HepG2 (cell line): ENCODE results near the gene BABAM1. TPM values are rescaled to one million over a fixed set of nuclear protein-coding genes. Genes with fewer than 3 reads are reported as not detected.

Experiments
- CHD2 ChIP-seq: IDR thresholded peaks from 2 replicates; pipeline ENCODE4 v1.6.1; 2011; ENCODE audit warnings: low read depth, low read length, improper control_type of control experiment
- ERF ChIP-seq: IDR thresholded peaks from 2 replicates; pipeline ENCODE4 v1.6.1; 2018; ENCODE audit warnings: missing biosample characterization, missing genetic modification reagents
- GMEB1 ChIP-seq: sonication (generic); formaldehyde crosslinking; IDR thresholded peaks from 2 replicates; pipeline ENCODE4 v1.5.1; 2020; ENCODE audit warnings: missing genetic modification reagents, mild to moderate bottlenecking, borderline replicate concordance
- NKX3-1 ChIP-seq: sonication (generic); formaldehyde crosslinking; IDR thresholded peaks from 2 replicates; pipeline ENCODE4 v1.5.0; 2020; ENCODE audit warnings: missing genetic modification reagents
- NR1H2 ChIP-seq: sonication (generic); formaldehyde crosslinking; IDR thresholded peaks from 2 replicates; pipeline ENCODE4 v1.8.1; 2022; ENCODE audit warnings: low read depth, missing genetic modification reagents, borderline replicate concordance
- PHB2 ChIP-seq: fragments of 450-650 bp; IDR thresholded peaks from 2 replicates; pipeline ENCODE4 v1.6.1; 2018; ENCODE audit not compliant: partially characterized antibody
- SOX5 ChIP-seq: IDR thresholded peaks from 2 replicates; pipeline ENCODE4 v1.6.1; 2016; ENCODE audit warnings: borderline replicate concordance
- STAT6 ChIP-seq: sonication (generic); formaldehyde crosslinking; IDR thresholded peaks from 2 replicates; pipeline ENCODE4 v1.4.0; 2020; ENCODE audit warnings: missing genetic modification reagents, mild to moderate bottlenecking, borderline replicate concordance
- UBTF ChIP-seq: sonication (generic); formaldehyde crosslinking; IDR thresholded peaks from 2 replicates; pipeline ENCODE4 v1.4.0; 2020; ENCODE audit warnings: mild to moderate bottlenecking, missing genetic modification reagents
- ZNF44 ChIP-seq: sonication (generic); formaldehyde crosslinking; IDR thresholded peaks from 2 replicates; pipeline ENCODE4 v1.5.1; 2020; ENCODE audit warnings: mild to moderate bottlenecking, missing genetic modification reagents
- ZNF564 ChIP-seq: sonication (generic); formaldehyde crosslinking; IDR thresholded peaks from 2 replicates; pipeline ENCODE4 v1.8.1; 2023; ENCODE audit warnings: mild to moderate bottlenecking, missing genetic modification reagents
- ZNF7 ChIP-seq: IDR thresholded peaks from 2 replicates; pipeline ENCODE4 v1.6.1; 2016; ENCODE audit warnings: missing biosample characterization, missing genetic modification reagents
- polyA plus RNA-seq, 8 experiments: library from polyadenylated mRNA; depleted of rRNA in 3 of 8; stranded (reverse) in 7 of 8; unstranded in 1 of 8; fragments of >200 nt; fragmentation: Illumina TruSeq in 4 of 8; extraction: Trizol in 4 of 8; gene quantifications; 2 replicates each; pipeline versions ENCODE4 v1.2.1 to v1.2.3, GENCODE V29; 2011 to 2016; ENCODE audit warnings: low read depth in 4 of 8, missing spikeins in 1 of 8, mixed read lengths in 1 of 8; ENCODE audit not compliant: insufficient read depth in 1 of 8
- total RNA-seq, 5 experiments: library from RNA; depleted of rRNA; stranded (reverse); fragments of >200 nt; fragmentation: Illumina TruSeq; extraction: Trizol; gene quantifications; 2 replicates each; pipeline ENCODE4 v1.2.3, GENCODE V29; 2016; ENCODE audit warnings: low read depth in 1 of 5
- TF ChIP-seq, protein P1 (sequence below): sonication (generic); formaldehyde crosslinking; IDR thresholded peaks from 2 replicates; pipeline ENCODE4 v1.8.1; 2023; ENCODE audit warnings: mild to moderate bottlenecking, inconsistent platforms, moderate library complexity, missing genetic modification reagents, borderline replicate concordance
- TF ChIP-seq, protein P2 (sequence below): sonication (generic); formaldehyde crosslinking; IDR thresholded peaks from 2 replicates; pipeline ENCODE4 v1.5.0; 2020; ENCODE audit warnings: missing genetic modification reagents
- TF ChIP-seq, protein P3 (sequence below), 2 experiments: sonication (generic) in 1 of 2; formaldehyde crosslinking in 1 of 2; IDR thresholded peaks; 2 replicates each; pipeline versions ENCODE4 v1.4.0 to v1.6.1; 2018 to 2020; ENCODE audit warnings: missing genetic modification reagents in 2 of 2, borderline replicate concordance in 1 of 2, low read depth in 1 of 2, mild to moderate bottlenecking in 1 of 2, missing biosample characterization in 1 of 2

The BABAM1 gene
- total and polyA plus RNA-seq, 2 of the 13 experiments (the other 11 are each of a cell fraction or from before 2014, with no cell fraction given), result 70.0 to 82.0 TPM

DNA sequence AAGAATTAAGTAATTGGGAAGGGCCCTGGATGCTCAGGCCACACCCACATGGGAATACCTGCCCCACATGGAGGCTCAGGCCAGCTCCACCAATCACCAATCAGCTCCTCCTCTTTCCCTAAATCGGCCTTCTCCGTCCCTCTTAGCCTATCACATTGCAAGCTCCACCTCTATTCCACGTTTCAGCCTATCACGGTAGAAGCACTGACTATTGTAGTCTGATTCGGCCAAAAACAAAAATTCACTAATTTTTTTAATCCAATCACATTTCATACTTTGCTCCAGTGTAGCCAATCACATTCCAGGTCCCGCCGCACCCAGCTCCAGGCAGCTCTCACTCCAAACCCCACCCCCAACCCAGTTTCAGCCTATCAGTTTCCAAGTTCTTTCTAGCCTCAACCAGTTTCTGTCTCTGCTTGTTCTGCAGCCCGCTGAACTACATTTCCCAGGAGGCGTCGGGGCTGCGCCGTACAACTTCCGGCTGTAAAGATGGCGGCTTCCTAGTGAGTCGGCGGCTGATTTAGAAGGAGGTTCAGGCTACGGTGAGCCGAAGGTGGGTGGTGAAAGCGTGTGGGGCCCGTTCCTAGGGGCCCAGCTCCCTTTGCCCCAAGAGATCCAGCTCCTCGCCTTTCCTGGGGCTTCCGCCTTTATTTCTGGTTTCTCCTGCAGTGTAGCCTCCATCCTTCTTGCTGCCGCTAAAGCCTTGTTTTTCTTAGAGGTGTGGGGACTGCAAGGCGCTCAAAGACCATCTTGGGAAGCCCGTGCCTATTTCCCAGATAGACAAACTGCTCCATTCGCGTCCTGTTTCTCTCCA lies at the start of gene BABAM1 (continued):
- TF ChIP-seq ERF (CRISPR knock-in tag) (peak; percentile 60; the same call in 1 of the 2 replicates), ZNF564 (CRISPR knock-in tag) (no peak), NKX3-1 (CRISPR knock-in tag) (no peak), SOX5 (CRISPR knock-in tag) (no peak), NR1H2 (CRISPR knock-in tag) (no peak), UBTF (0 out of 2 replicates have a peak, but pooled peaks have one; percentile 25), STAT6 (CRISPR knock-in tag) (no peak; the same call in 1 of the 2 replicates), CHD2 (no peak), ZNF7 (CRISPR knock-in tag) (no peak), GMEB1 (CRISPR knock-in tag) (peak; percentile 86; the same call in 1 of the 2 replicates), PHB2 (no peak), ZNF44 (CRISPR knock-in tag) (no peak)
- TF ChIP-seq, protein P1, sequence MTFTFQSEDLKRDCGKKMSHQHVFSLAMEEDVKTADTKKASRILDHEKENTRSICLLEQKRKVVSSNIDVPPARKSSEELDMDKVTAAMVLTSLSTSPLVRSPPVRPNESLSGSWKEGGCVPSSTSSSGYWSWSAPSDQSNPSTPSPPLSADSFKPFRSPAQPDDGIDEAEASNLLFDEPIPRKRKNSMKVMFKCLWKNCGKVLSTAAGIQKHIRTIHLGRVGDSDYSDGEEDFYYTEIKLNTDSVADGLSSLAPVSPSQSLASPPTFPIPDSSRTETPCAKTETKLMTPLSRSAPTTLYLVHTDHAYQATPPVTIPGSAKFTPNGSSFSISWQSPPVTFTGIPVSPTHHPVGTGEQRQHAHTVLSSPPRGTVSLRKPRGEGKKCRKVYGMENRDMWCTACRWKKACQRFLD (CRISPR knock-in tag), result no peak
- TF ChIP-seq, protein P2, sequence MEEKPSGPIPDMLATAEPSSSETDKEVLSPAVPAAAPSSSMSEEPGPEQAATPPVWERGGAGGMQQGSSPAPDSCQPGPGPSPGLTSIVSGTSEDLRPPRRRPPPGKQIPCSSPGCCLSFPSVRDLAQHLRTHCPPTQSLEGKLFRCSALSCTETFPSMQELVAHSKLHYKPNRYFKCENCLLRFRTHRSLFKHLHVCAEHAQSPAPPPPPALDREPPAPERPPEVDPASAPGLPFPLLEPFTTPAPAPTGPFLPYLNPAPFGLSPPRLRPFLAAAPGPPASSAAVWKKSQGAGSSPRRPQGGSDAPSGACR, result no peak
- TF ChIP-seq, protein P3, sequence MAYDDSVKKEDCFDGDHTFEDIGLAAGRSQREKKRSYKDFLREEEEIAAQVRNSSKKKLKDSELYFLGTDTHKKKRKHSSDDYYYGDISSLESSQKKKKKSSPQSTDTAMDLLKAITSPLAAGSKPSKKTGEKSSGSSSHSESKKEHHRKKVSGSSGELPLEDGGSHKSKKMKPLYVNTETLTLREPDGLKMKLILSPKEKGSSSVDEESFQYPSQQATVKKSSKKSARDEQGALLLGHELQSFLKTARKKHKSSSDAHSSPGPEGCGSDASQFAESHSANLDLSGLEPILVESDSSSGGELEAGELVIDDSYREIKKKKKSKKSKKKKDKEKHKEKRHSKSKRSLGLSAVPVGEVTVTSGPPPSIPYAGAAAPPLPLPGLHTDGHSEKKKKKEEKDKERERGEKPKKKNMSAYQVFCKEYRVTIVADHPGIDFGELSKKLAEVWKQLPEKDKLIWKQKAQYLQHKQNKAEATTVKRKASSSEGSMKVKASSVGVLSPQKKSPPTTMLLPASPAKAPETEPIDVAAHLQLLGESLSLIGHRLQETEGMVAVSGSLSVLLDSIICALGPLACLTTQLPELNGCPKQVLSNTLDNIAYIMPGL (CRISPR knock-in tag; IDR thresholded peaks at IDR 0.05; ENCODE audit: borderline replicate concordance in 1 of 2, low read depth in 1 of 2), result peak in 1 of 2 experiments; percentile 69; a peak in 2 of 4 replicates
